Measurements from ENCODE around the gene MAP7.

- TF ChIP-seq EZH2phosphoT487 (IDR thresholded peaks at IDR 0.05; ENCODE audit: low read length): no peak
- TF ChIP-seq CTCF (IDR thresholded peaks at IDR 0.05; ENCODE audit: low read length): no peak
These were observed 137.8 kb downstream of the MAP7 start for GRCh38 chr6:136412410-136412809.

All from MM.1S (cell line).